Fibroblast of lung (primary cell): ENCODE results near the gene YWHAQ. TPM values are rescaled to one million over a fixed set of nuclear protein-coding genes. Genes with fewer than 3 reads are reported as not detected.

Experiments used
- DNase-seq, 2 donors: peaks; one replicate each; pipeline versions ENCODE4 v3.0.0 to v3.0.0-alpha.2; 2010; ENCODE audit warnings: low read depth in 2 of 2
- H2AFZ ChIP-seq: 2 replicates; pipeline ENCODE4 v1.5.1; 2012; ENCODE audit warnings: low read length, control low read depth, inconsistent platforms
- H3K27ac ChIP-seq: 2 replicates; pipeline ENCODE4 v1.5.1; 2011; ENCODE audit warnings: low read length, control low read depth; ENCODE audit not compliant: insufficient read depth
- H3K27me3 ChIP-seq: 2 replicates; pipeline ENCODE4 v1.5.1; 2011; ENCODE audit warnings: mild to moderate bottlenecking, low read length; ENCODE audit not compliant: control insufficient read depth, insufficient read depth
- H3K36me3 ChIP-seq: 2 replicates; pipeline ENCODE4 v1.5.1; 2011; ENCODE audit warnings: low read length; ENCODE audit not compliant: control insufficient read depth, insufficient read depth
- H3K4me1 ChIP-seq: 2 replicates; pipeline ENCODE4 v1.5.1; 2011; ENCODE audit warnings: low read length; ENCODE audit not compliant: control insufficient read depth, insufficient read depth; ENCODE audit errors: extremely low read depth
- H3K4me2 ChIP-seq: 2 replicates; pipeline ENCODE4 v1.5.1; 2011; ENCODE audit warnings: low read length, control low read depth; ENCODE audit not compliant: insufficient read depth; ENCODE audit errors: extremely low read depth
- H3K4me3 ChIP-seq, 4 experiments: fragments of 200-600 bp in 1 of 4; sonication (generic) in 1 of 4; replicated peaks in 1 of 4; 2 replicates each; pipeline ENCODE4 v1.5.1; 2011 to 2016; ENCODE audit warnings: low read length in 4 of 4, low read depth in 3 of 4, mild to moderate bottlenecking in 3 of 4, control low read depth in 2 of 4, inconsistent platforms in 1 of 4, mixed read lengths in 1 of 4; ENCODE audit not compliant: insufficient read depth in 1 of 4; ENCODE audit errors: control extremely low read depth in 1 of 4
- H3K79me2 ChIP-seq: 2 replicates; pipeline ENCODE4 v1.5.1; 2012; ENCODE audit warnings: mild to moderate bottlenecking, low read length, inconsistent platforms; ENCODE audit not compliant: control insufficient read depth, insufficient read depth
- H3K9ac ChIP-seq: 2 replicates; pipeline ENCODE4 v1.5.1; 2011; ENCODE audit warnings: mild to moderate bottlenecking, low read length, control low read depth; ENCODE audit not compliant: insufficient read depth
- H3K9me3 ChIP-seq: 2 replicates; pipeline ENCODE4 v1.5.1; 2012; ENCODE audit warnings: low read depth, low read length; ENCODE audit not compliant: control insufficient read depth, insufficient read depth
- H4K20me1 ChIP-seq: 2 replicates; pipeline ENCODE4 v1.5.1; 2011; ENCODE audit warnings: low read length; ENCODE audit not compliant: control insufficient read depth, insufficient read depth; ENCODE audit errors: extremely low read depth
- CTCF ChIP-seq, 2 donors: IDR thresholded peaks in 1 of 2; conservative IDR thresholded peaks in 1 of 2; 1 replicate in 1 of 2; 2 replicates in 1 of 2; pipeline ENCODE4 v1.5.1; 2011 to 2012; ENCODE audit warnings: low read length in 2 of 2, control low read depth in 1 of 2, inconsistent platforms in 1 of 2, low read depth in 1 of 2, mild to moderate bottlenecking in 1 of 2
- EZH2 ChIP-seq: IDR thresholded peaks from 2 replicates; pipeline ENCODE4 v1.5.1; 2012; ENCODE audit warnings: low read length, control low read depth, mild to moderate bottlenecking; ENCODE audit errors: missing control alignments
- polyA plus RNA-seq, 2 donors: library from polyadenylated mRNA; depleted of rRNA in 1 of 2; stranded (reverse) in 1 of 2; unstranded in 1 of 2; fragments of >200 nt; gene quantifications; 2 replicates each; pipeline ENCODE4 v1.2.1, GENCODE V29; 2011 to 2012; ENCODE audit warnings: missing spikeins in 1 of 2
- total RNA-seq: library from RNA; depleted of rRNA; stranded (reverse); fragments of >200 nt; gene quantifications from 2 replicates; pipeline ENCODE4 v1.2.1, GENCODE V29; 2014

The YWHAQ gene
- total and polyA plus RNA-seq, 2 donors (not counting 1 experiment from before 2014, with no cell fraction given) = 323 to 510 TPM

- no peak for TF ChIP-seq EZH2
- TF ChIP-seq CTCF (conservative IDR thresholded peaks at IDR 0.05 in 1 of 2, IDR thresholded peaks at IDR 0.05 in 1 of 2; ENCODE audit: low read depth in 1 of 2, low read length in 2 of 2) = no peak
- no peak overlapping the region for H3K4me3 ChIP-seq
- H2AFZ ChIP-seq = no peak overlapping the region
Observed at GRCh38 chr2:9640403-9641104, 9.8 kb upstream of the YWHAQ start.

GRCh38 chr2:9639740-9640343, 9.0 kb upstream of the YWHAQ start:
- Histone ChIP-seq H3K27me3 (no peaks in the 10 kb centered on the region), H3K9me3 (no peaks in the 10 kb centered on the region), H3K4me3 (no peak overlapping the region), H3K79me2 (no peaks in the 10 kb centered on the region), H2AFZ (no peak overlapping the region), H3K4me2 (peak overlapping the region; percentile 73), H3K36me3 (no peaks in the 10 kb centered on the region), H3K9ac (no peak overlapping the region), H3K4me1 (peaks cover 26% of the 10 kb centered on the region), H4K20me1 (no peaks in the 10 kb centered on the region), H3K27ac (no peak overlapping the region)
- DNase-seq = no peak
- TF ChIP-seq CTCF (conservative IDR thresholded peaks at IDR 0.05 in 1 of 2, IDR thresholded peaks at IDR 0.05 in 1 of 2; ENCODE audit: low read depth in 1 of 2, low read length in 2 of 2) = no peak
- TF ChIP-seq EZH2 = no peak

More at GRCh38 chr2:9640403-9641104, 9.8 kb upstream of the YWHAQ start:
- H4K20me1 ChIP-seq = no peaks in the 10 kb centered on the region
- H3K4me2 ChIP-seq = no peak overlapping the region
- no peaks in the 10 kb centered on the region for H3K27me3 ChIP-seq
- peaks cover 26% of the 10 kb centered on the region for H3K4me1 ChIP-seq
- H3K9ac ChIP-seq = no peak overlapping the region
- H3K9me3 ChIP-seq = no peaks in the 10 kb centered on the region
- no peak overlapping the region for H3K27ac ChIP-seq
- H3K36me3 ChIP-seq = no peaks in the 10 kb centered on the region
- H3K79me2 ChIP-seq = no peaks in the 10 kb centered on the region
- DNase-seq = no peak

DNA sequence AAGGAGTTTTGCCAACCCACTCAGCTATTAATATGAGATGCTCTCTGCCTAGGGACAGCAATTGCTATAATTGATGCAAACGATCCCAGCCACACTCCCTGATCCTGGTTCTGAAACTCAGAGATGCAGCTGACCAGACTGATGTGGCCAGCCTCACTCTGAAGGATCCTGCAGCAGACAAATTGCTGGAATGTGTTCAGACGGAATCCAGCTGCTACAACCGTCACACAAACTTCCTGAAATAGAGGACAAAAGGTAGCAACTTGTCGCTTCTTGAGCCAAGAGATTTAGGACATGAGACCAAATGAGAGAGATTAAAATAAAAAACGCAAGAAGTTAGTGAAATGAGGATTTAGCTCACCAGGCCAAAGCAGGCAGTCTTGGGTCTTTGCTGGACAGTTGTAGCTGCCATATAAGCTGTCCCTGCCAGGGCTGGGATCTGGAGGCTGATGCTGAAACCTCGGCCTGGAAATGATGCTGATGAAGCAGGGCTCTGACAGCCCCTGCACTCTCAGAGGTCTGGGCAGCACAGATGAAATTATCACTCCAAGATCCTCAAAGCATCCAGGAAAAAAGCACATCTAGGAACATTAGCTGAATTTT, 8.3 kb upstream of the YWHAQ start:
- H3K9ac ChIP-seq = no peak overlapping the region
- peak; percentile 27 to 53 for DNase-seq
- H4K20me1 ChIP-seq = no peaks in the 10 kb centered on the region
- no peaks in the 10 kb centered on the region for H3K27me3 ChIP-seq
- TF ChIP-seq EZH2 = no peak
- no peak for TF ChIP-seq CTCF (conservative IDR thresholded peaks at IDR 0.05 in 1 of 2, IDR thresholded peaks at IDR 0.05 in 1 of 2; ENCODE audit: low read depth in 1 of 2, low read length in 2 of 2)
- H3K79me2 ChIP-seq = no peaks in the 10 kb centered on the region
- H3K4me1 ChIP-seq = peaks cover 26% of the 10 kb centered on the region
- H2AFZ ChIP-seq = no peak overlapping the region
- no peaks in the 10 kb centered on the region for H3K9me3 ChIP-seq
- peak overlapping the region in 2 of 4 experiments; percentile 36 to 44 for H3K4me3 ChIP-seq
- no peaks in the 10 kb centered on the region for H3K36me3 ChIP-seq
- peak overlapping the region; percentile 42 for H3K27ac ChIP-seq
- H3K4me2 ChIP-seq = peak overlapping the region; percentile 73
